Measurements from ENCODE around the gene VKORC1.

- peak in 1 of 3 donors; percentile 95 for TF ChIP-seq CTCF (IDR thresholded peaks at IDR 0.05)
- TF ChIP-seq POLR2A (IDR thresholded peaks at IDR 0.05), result no peak
Observed at GRCh38 chr16:31105677-31106213, 11.1 kb upstream of the VKORC1 start.

All from lower leg skin (tissue), 3 donors.